ENCODE data around the gene MBNL1.
A peak's percentile ranks its signal among the peaks of the same experiment; 100 is the strongest.

The MBNL1 gene

GRCh38 chr3:152469248-152470025, 200.7 kb downstream of the MBNL1 start:
- Histone ChIP-seq H3K9me3 (ENCODE audit: control insufficient read depth in 5 of 5, low read length in 5 of 5) (no peaks in the 10 kb centered on the region), H3K27me3 (ENCODE audit: control insufficient read depth in 5 of 5, insufficient read depth in 4 of 5, low read length in 5 of 5) (no peaks in the 10 kb centered on the region), H3K4me1 (ENCODE audit: control insufficient read depth in 5 of 5, insufficient read depth in 5 of 5, low read length in 5 of 5) (peaks cover 3 to 16% (median 12%) of the 10 kb centered on the region in 5 donors), H3K4me3 (ENCODE audit: low read depth in 1 of 5, low read length in 5 of 5) (no peak overlapping the region), H3K9ac (ENCODE audit: low read length in 5 of 5) (no peak overlapping the region), H3K27ac (ENCODE audit: low read depth, low read length) (no peak overlapping the region), H3K36me3 (ENCODE audit: control insufficient read depth in 5 of 5, insufficient read depth in 5 of 5, low read length in 5 of 5) (peaks cover 3 to 14% (median 10%) of the 10 kb centered on the region in 5 donors)

- H3K27ac ChIP-seq (ENCODE audit: low read depth, low read length): no peak overlapping the region
- H3K9ac ChIP-seq (ENCODE audit: low read length in 5 of 5): no peak overlapping the region
- peaks cover 3 to 10% (median 8%) of the 10 kb centered on the region in 5 donors for H3K4me1 ChIP-seq (ENCODE audit: control insufficient read depth in 5 of 5, insufficient read depth in 5 of 5, low read length in 5 of 5)
- no peak overlapping the region for H3K4me3 ChIP-seq (ENCODE audit: low read depth in 1 of 5, low read length in 5 of 5)
- H3K27me3 ChIP-seq (ENCODE audit: control insufficient read depth in 5 of 5, insufficient read depth in 4 of 5, low read length in 5 of 5): no peaks in the 10 kb centered on the region
- peaks cover 0 to 9% (median 7%) of the 10 kb centered on the region in 5 donors for H3K36me3 ChIP-seq (ENCODE audit: control insufficient read depth in 5 of 5, insufficient read depth in 5 of 5, low read length in 5 of 5)
- peaks cover 0 to under 1% (median 0%) of the 10 kb centered on the region in 5 donors for H3K9me3 ChIP-seq (ENCODE audit: control insufficient read depth in 5 of 5, low read length in 5 of 5)
Observed at GRCh38 chr3:152470095-152470494, 201.4 kb downstream of the MBNL1 start.

GRCh38 chr3:152470893-152471292, 202.2 kb downstream of the MBNL1 start:
- Histone ChIP-seq H3K9me3 (ENCODE audit: control insufficient read depth in 5 of 5, low read length in 5 of 5) (peaks cover 0 to 6% (median 0%) of the 10 kb centered on the region in 5 donors), H3K9ac (ENCODE audit: low read length in 5 of 5) (no peak overlapping the region), H3K27ac (ENCODE audit: low read depth, low read length) (no peak overlapping the region), H3K36me3 (ENCODE audit: control insufficient read depth in 5 of 5, insufficient read depth in 5 of 5, low read length in 5 of 5) (peaks cover 0 to 3% (median 0%) of the 10 kb centered on the region in 5 donors), H3K4me1 (ENCODE audit: control insufficient read depth in 5 of 5, insufficient read depth in 5 of 5, low read length in 5 of 5) (peaks cover 3 to 8% (median 6%) of the 10 kb centered on the region in 5 donors), H3K4me3 (ENCODE audit: low read depth in 1 of 5, low read length in 5 of 5) (no peak overlapping the region), H3K27me3 (ENCODE audit: control insufficient read depth in 5 of 5, insufficient read depth in 4 of 5, low read length in 5 of 5) (no peaks in the 10 kb centered on the region)

- H3K27me3 ChIP-seq (ENCODE audit: control insufficient read depth in 5 of 5, insufficient read depth in 4 of 5, low read length in 5 of 5): no peaks in the 10 kb centered on the region
- H3K4me3 ChIP-seq (ENCODE audit: low read depth in 1 of 5, low read length in 5 of 5): peak overlapping the region; percentile 23 to 60 (median 53)
- H3K36me3 ChIP-seq (ENCODE audit: control insufficient read depth in 5 of 5, insufficient read depth in 5 of 5, low read length in 5 of 5): no peaks in the 10 kb centered on the region
- H3K9me3 ChIP-seq (ENCODE audit: control insufficient read depth in 5 of 5, low read length in 5 of 5): peaks cover 0 to 11% (median 0%) of the 10 kb centered on the region in 5 donors
- H3K27ac ChIP-seq (ENCODE audit: low read depth, low read length): peak overlapping the region; percentile 43
- peak overlapping the region in 4 of 5 donors; percentile 3 to 72 (median 60) for H3K9ac ChIP-seq (ENCODE audit: low read length in 5 of 5)
- peaks cover 0 to 8% (median 4%) of the 10 kb centered on the region in 5 donors for H3K4me1 ChIP-seq (ENCODE audit: control insufficient read depth in 5 of 5, insufficient read depth in 5 of 5, low read length in 5 of 5)
Observed at GRCh38 chr3:152471814-152472671, 203.3 kb downstream of the MBNL1 start.

- Histone ChIP-seq H3K9ac (ENCODE audit: low read length in 5 of 5) (peak overlapping the region in 2 of 5 donors; percentile 3 to 72), H3K4me3 (ENCODE audit: low read depth in 1 of 5, low read length in 5 of 5) (peak overlapping the region in 4 of 5 donors; percentile 23 to 60 (median 55)), H3K4me1 (ENCODE audit: control insufficient read depth in 5 of 5, insufficient read depth in 5 of 5, low read length in 5 of 5) (peaks cover 0 to 8% (median 4%) of the 10 kb centered on the region in 5 donors), H3K9me3 (ENCODE audit: control insufficient read depth in 5 of 5, low read length in 5 of 5) (peaks cover 0 to 11% (median 0%) of the 10 kb centered on the region in 5 donors), H3K27ac (ENCODE audit: low read depth, low read length) (peak overlapping the region; percentile 43), H3K36me3 (ENCODE audit: control insufficient read depth in 5 of 5, insufficient read depth in 5 of 5, low read length in 5 of 5) (no peaks in the 10 kb centered on the region), H3K27me3 (ENCODE audit: control insufficient read depth in 5 of 5, insufficient read depth in 4 of 5, low read length in 5 of 5) (no peaks in the 10 kb centered on the region)
Observed at GRCh38 chr3:152472672-152472954, 203.9 kb downstream of the MBNL1 start.

GRCh38 chr3:152474585-152474984, 205.9 kb downstream of the MBNL1 start:
- H3K27me3 ChIP-seq (ENCODE audit: control insufficient read depth in 5 of 5, insufficient read depth in 4 of 5, low read length in 5 of 5): no peaks in the 10 kb centered on the region

GRCh38 chr3:152477422-152477821, 208.7 kb downstream of the MBNL1 start:
- peaks cover 0 to 11% (median under 1%) of the 10 kb centered on the region in 5 donors for H3K9me3 ChIP-seq (ENCODE audit: control insufficient read depth in 5 of 5, low read length in 5 of 5)
- H3K4me3 ChIP-seq (ENCODE audit: low read depth in 1 of 5, low read length in 5 of 5): no peak overlapping the region
- H3K9ac ChIP-seq (ENCODE audit: low read length in 5 of 5): no peak overlapping the region
- H3K27ac ChIP-seq (ENCODE audit: low read depth, low read length): no peak overlapping the region
- peaks cover under 1 to 12% (median 3%) of the 10 kb centered on the region in 5 donors for H3K4me1 ChIP-seq (ENCODE audit: control insufficient read depth in 5 of 5, insufficient read depth in 5 of 5, low read length in 5 of 5)
- H3K36me3 ChIP-seq (ENCODE audit: control insufficient read depth in 5 of 5, insufficient read depth in 5 of 5, low read length in 5 of 5): no peaks in the 10 kb centered on the region
- H3K27me3 ChIP-seq (ENCODE audit: control insufficient read depth in 5 of 5, insufficient read depth in 4 of 5, low read length in 5 of 5): no peaks in the 10 kb centered on the region

More at GRCh38 chr3:152474585-152474984, 205.9 kb downstream of the MBNL1 start:
- Histone ChIP-seq H3K4me3 (ENCODE audit: low read depth in 1 of 5, low read length in 5 of 5) (no peak overlapping the region), H3K27ac (ENCODE audit: low read depth, low read length) (no peak overlapping the region), H3K36me3 (ENCODE audit: control insufficient read depth in 5 of 5, insufficient read depth in 5 of 5, low read length in 5 of 5) (no peaks in the 10 kb centered on the region), H3K9me3 (ENCODE audit: control insufficient read depth in 5 of 5, low read length in 5 of 5) (peaks cover 0 to 11% (median 0%) of the 10 kb centered on the region in 5 donors), H3K9ac (ENCODE audit: low read length in 5 of 5) (no peak overlapping the region), H3K4me1 (ENCODE audit: control insufficient read depth in 5 of 5, insufficient read depth in 5 of 5, low read length in 5 of 5) (peaks cover 0 to 8% (median 4%) of the 10 kb centered on the region in 5 donors)

- H3K4me1 ChIP-seq (ENCODE audit: control insufficient read depth in 5 of 5, insufficient read depth in 5 of 5, low read length in 5 of 5): peaks cover 0 to 7% (median 3%) of the 10 kb centered on the region in 5 donors
- no peak overlapping the region for H3K27ac ChIP-seq (ENCODE audit: low read depth, low read length)
- H3K27me3 ChIP-seq (ENCODE audit: control insufficient read depth in 5 of 5, insufficient read depth in 4 of 5, low read length in 5 of 5): no peaks in the 10 kb centered on the region
- H3K9ac ChIP-seq (ENCODE audit: low read length in 5 of 5): no peak overlapping the region
- H3K36me3 ChIP-seq (ENCODE audit: control insufficient read depth in 5 of 5, insufficient read depth in 5 of 5, low read length in 5 of 5): no peaks in the 10 kb centered on the region
- H3K4me3 ChIP-seq (ENCODE audit: low read depth in 1 of 5, low read length in 5 of 5): no peak overlapping the region
- peaks cover 0 to 15% (median 5%) of the 10 kb centered on the region in 5 donors for H3K9me3 ChIP-seq (ENCODE audit: control insufficient read depth in 5 of 5, low read length in 5 of 5)
Observed at GRCh38 chr3:152480282-152480953, 211.7 kb downstream of the MBNL1 start.

- Histone ChIP-seq H3K9ac (ENCODE audit: low read length in 5 of 5) (no peak overlapping the region), H3K9me3 (ENCODE audit: control insufficient read depth in 5 of 5, low read length in 5 of 5) (peaks cover 0 to 7% (median 4%) of the 10 kb centered on the region in 5 donors)
Observed at GRCh38 chr3:152486364-152486763, 217.6 kb downstream of the MBNL1 start.

More at GRCh38 chr3:152486364-152486763, 217.6 kb downstream of the MBNL1 start:
- no peak overlapping the region for H3K27ac ChIP-seq (ENCODE audit: low read depth, low read length)
- no peaks in the 10 kb centered on the region for H3K36me3 ChIP-seq (ENCODE audit: control insufficient read depth in 5 of 5, insufficient read depth in 5 of 5, low read length in 5 of 5)
- no peaks in the 10 kb centered on the region for H3K27me3 ChIP-seq (ENCODE audit: control insufficient read depth in 5 of 5, insufficient read depth in 4 of 5, low read length in 5 of 5)
- no peaks in the 10 kb centered on the region for H3K4me1 ChIP-seq (ENCODE audit: control insufficient read depth in 5 of 5, insufficient read depth in 5 of 5, low read length in 5 of 5)
- no peak overlapping the region for H3K4me3 ChIP-seq (ENCODE audit: low read depth in 1 of 5, low read length in 5 of 5)

Data from subcutaneous abdominal adipose tissue (tissue), 5 donors.